ENCODE measurements around the gene CAP2. TPM values are rescaled to one million over a fixed set of nuclear protein-coding genes. Genes with fewer than 3 reads are reported as not detected.
A peak's percentile ranks its signal among the peaks of the same experiment; 100 is the strongest.

CAP2 gene
- total and polyA plus RNA-seq, 9 of the 15 experiments (the other 6 are each of a cell fraction or from before 2014, with no cell fraction given): not detected

DNA sequence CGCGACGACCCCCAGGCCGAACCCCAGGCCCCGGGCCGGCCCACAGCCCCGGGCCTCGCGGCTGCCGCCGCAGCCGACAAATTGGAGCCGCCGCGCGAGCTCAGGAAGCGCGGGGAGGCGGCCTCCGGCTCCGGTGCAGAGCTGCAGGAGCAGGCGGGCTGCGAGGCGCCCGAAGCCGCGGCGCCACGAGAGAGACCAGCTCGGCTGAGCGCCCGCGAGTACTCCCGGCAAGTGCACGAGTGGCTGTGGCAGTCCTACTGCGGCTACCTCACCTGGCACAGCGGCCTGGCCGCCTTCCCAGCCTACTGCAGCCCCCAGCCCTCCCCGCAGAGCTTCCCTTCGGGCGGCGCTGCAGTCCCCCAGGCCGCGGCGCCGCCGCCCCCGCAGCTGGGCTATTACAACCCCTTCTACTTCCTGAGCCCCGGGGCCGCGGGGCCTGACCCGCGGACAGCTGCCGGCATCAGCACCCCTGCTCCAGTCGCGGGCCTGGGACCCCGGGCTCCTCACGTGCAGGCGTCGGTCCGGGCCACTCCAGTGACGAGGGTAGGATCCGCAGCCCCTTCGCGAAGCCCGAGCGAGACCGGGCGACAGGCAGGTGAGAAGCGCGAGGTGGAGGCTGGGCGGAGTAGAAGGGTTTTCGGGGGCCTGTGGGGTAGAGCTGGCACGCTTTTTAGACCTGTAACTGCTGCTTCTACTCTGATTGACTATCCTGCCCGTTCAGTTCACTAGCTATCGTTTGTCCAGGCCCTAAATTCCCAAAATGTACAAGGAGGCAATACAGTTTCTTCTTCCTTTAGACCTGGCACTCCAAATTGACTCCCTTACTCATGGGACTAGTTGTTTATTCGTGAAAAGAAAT is 207.4 kb downstream of the CAP2 start (continued):
- TF ChIP-seq DACH1 (IDR thresholded peaks at IDR 0.05; ENCODE audit: partially characterized antibody): no peak

DNA sequence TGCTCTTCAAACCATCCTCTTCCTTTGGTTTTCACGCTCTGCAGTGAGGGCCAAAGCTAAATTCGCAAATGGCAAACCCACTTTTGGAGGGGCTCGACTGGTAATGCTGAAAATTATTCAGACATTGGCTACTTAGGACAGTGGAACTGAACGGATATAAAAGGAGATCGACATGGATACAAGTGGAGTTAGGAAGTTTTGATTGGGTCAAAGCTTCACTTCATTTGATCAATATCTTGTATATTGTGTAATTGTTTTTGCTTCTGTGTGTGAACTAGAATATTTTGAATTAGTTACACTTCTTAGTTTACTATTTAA is 207.9 kb downstream of the CAP2 start:
- TSS peak; percentile 52 for BruUV-seq (replicated peaks)
- Histone ChIP-seq H3K27ac (ENCODE audit: extremely low read depth, low read depth, low read length) (peak overlapping the region; percentile 91), H3K9ac (ENCODE audit: insufficient read depth in 1 of 2, low read depth in 2 of 2, low read length in 2 of 2) (peak overlapping the region; percentile 65 to 99; a peak in 3 of 4 replicates)
- no peak for TF ChIP-seq TAF7 (tag; IDR thresholded peaks at IDR 0.05)
- no peak for TF ChIP-seq PTTG1 (tag; IDR thresholded peaks at IDR 0.05; ENCODE audit: low read depth)
- no peak for TF ChIP-seq HDGF (IDR thresholded peaks at IDR 0.05)
- TF ChIP-seq, protein P1, sequence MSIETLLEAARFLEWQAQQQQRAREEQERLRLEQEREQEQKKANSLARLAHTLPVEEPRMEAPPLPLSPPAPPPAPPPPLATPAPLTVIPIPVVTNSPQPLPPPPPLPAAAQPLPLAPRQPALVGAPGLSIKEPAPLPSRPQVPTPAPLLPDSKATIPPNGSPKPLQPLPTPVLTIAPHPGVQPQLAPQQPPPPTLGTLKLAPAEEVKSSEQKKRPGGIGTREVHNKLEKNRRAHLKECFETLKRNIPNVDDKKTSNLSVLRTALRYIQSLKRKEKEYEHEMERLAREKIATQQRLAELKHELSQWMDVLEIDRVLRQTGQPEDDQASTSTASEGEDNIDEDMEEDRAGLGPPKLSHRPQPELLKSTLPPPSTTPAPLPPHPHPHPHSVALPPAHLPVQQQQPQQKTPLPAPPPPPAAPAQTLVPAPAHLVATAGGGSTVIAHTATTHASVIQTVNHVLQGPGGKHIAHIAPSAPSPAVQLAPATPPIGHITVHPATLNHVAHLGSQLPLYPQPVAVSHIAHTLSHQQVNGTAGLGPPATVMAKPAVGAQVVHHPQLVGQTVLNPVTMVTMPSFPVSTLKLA (conservative IDR thresholded peaks at IDR 0.05): 0 out of 4 replicates have a peak, but pooled peaks of 1 of the 2 experiments have one; percentile 7
- no peak for TF ChIP-seq CEBPG (CRISPR knock-in tag; IDR thresholded peaks at IDR 0.05)
- 0 out of 4 replicates have a peak, but pooled peaks of 1 of the 2 experiments have one; percentile 33 for TF ChIP-seq CEBPG (tag; conservative IDR thresholded peaks at IDR 0.05 in 1 of 2, IDR thresholded peaks at IDR 0.05 in 1 of 2)
- TF ChIP-seq TBP (optimal IDR thresholded peaks at IDR 0.05; ENCODE audit: low read depth, low read length): peak; percentile 2
- TF ChIP-seq RAD51 (IDR thresholded peaks at IDR 0.05; ENCODE audit: borderline replicate concordance, low read depth): no peak
- no peak for TF ChIP-seq TCF7L2 (IDR thresholded peaks at IDR 0.05; ENCODE audit: low read depth, low read length)
- TF ChIP-seq LCOR (CRISPR knock-in tag; IDR thresholded peaks at IDR 0.05): no peak
- TF ChIP-seq ZNF75A (CRISPR knock-in tag; IDR thresholded peaks at IDR 0.05): 0 out of 2 replicates have a peak, but pooled peaks have one; percentile 32
- 0 out of 2 replicates have a peak, but pooled peaks have one; percentile 40 for TF ChIP-seq ZNF311 (CRISPR knock-in tag; IDR thresholded peaks at IDR 0.05)
- no peak for TF ChIP-seq SP1 (CRISPR knock-in tag; IDR thresholded peaks at IDR 0.05)
- TF ChIP-seq, protein P2, sequence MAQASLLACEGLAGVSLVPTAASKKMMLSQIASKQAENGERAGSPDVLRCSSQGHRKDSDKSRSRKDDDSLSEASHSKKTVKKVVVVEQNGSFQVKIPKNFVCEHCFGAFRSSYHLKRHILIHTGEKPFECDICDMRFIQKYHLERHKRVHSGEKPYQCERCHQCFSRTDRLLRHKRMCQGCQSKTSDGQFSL (CRISPR knock-in tag; IDR thresholded peaks at IDR 0.05): no peak
- TF ChIP-seq, protein P2 (tag; IDR thresholded peaks at IDR 0.05): no peak
- TF ChIP-seq, protein P3, sequence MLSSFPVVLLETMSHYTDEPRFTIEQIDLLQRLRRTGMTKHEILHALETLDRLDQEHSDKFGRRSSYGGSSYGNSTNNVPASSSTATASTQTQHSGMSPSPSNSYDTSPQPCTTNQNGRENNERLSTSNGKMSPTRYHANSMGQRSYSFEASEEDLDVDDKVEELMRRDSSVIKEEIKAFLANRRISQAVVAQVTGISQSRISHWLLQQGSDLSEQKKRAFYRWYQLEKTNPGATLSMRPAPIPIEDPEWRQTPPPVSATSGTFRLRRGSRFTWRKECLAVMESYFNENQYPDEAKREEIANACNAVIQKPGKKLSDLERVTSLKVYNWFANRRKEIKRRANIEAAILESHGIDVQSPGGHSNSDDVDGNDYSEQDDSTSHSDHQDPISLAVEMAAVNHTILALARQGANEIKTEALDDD (IDR thresholded peaks at IDR 0.05): peak; percentile 85
- no peak for TF ChIP-seq ZNF695 (CRISPR knock-in tag; IDR thresholded peaks at IDR 0.05)

More for the DNA sequence above, 207.9 kb downstream of the CAP2 start:
- Histone ChIP-seq H3K79me2 (ENCODE audit: control insufficient read depth, insufficient read depth, low read length) (peaks cover 25% of the 10 kb centered on the region), H3K4me3 (peak overlapping the region; percentile 88), H2AFZ (ENCODE audit: low read depth, low read length) (peak overlapping the region; percentile 94), H4K20me1 (replicated peaks; ENCODE audit: control insufficient read depth, insufficient read depth, low read length) (no peaks in the 10 kb centered on the region), H3K9me1 (ENCODE audit: control insufficient read depth, insufficient read depth, low read length) (no peaks in the 10 kb centered on the region), H3K9me3 (replicated peaks; ENCODE audit: control insufficient read depth, insufficient read depth, low read depth, low read length) (no peaks in the 10 kb centered on the region; the same call in 1 of the 2 replicates), H3K36me3 (ENCODE audit: control insufficient read depth, insufficient read depth, low read length) (peaks cover 27% of the 10 kb centered on the region; the same call in 2 of the 3 replicates), H3K27me3 (ENCODE audit: control insufficient read depth in 2 of 2, insufficient read depth in 2 of 2, low read length in 2 of 2) (no peaks in the 10 kb centered on the region), H3K4me2 (ENCODE audit: insufficient read depth, low read length) (peak overlapping the region; percentile 87), H3K4me1 (replicated peaks in 1 of 2; ENCODE audit: control insufficient read depth in 2 of 2, insufficient read depth in 2 of 2, low read length in 2 of 2) (peaks cover 5 to 18% of the 10 kb centered on the region in 2 experiments; a peak in 4 of 5 replicates)
- no peak for FAIRE-seq
- ChIA-PET CTCF (ENCODE audit: low intra/inter-chr PET ratio) (interaction anchor here (0.9 kb wide), 1 partner anchor 11 kb away, joined by 5 read pairs; no protein-coding TSS in a partner anchor), POLR2A (interaction anchor here (0.6 to 2.7 kb wide), 6 partner anchors 8 to 203 kb away, joined by 3 to 20 read pairs (median 4); no protein-coding TSS in a partner anchor)
- no peak for DNase-seq (ENCODE audit: extremely low read depth in 1 of 4, low spot score in 3 of 4)
- in situ Hi-C loops (cut with MboI): no loop called here
- 0% methylated on average over 5 of the region's 5 CpGs for WGBS (ENCODE audit: insufficient coverage, low coverage, missing lambda C conversion rate)
- intact Hi-C loops (cut with micrococcal nuclease): loop anchor here (2.0 kb wide), 1 partner anchor 105 kb away; the partner anchor contains the start of gene NUP153
- ATAC-seq: no peak; the same call in 2 of the 3 replicates
